Stimulated activated CD8-positive, alpha-beta memory T cell treated with anti-CD3 and anti-CD28 coated beads, Interleukin-4, amount 100 ng/mL, for 48 hours (primary cell): ENCODE measurements around the gene MICAL2.
A peak's percentile ranks its signal among the peaks of the same experiment; 100 is the strongest.
"Not testable (repeated sequence)": the region's sequence is repeated elsewhere in the genome, so short reads cannot be mapped to it uniquely, and the experiment has no call there.

Experiments used
- DNase-seq: peaks from one replicate; pipeline ENCODE4 v3.0.0-alpha.2; 2020

Gene MICAL2

GRCh38 chr11:12137005-12137690, 26.8 kb downstream of the MICAL2 start:
- DNase-seq = no peak

GRCh38 chr11:12137938-12138731, 27.7 kb downstream of the MICAL2 start:
- DNase-seq = no peak

GRCh38 chr11:12139144-12139881, 28.9 kb downstream of the MICAL2 start:
- DNase-seq = no peak

- DNase-seq = no peak
Measured at GRCh38 chr11:12140186-12140793, 29.9 kb downstream of the MICAL2 start.

- no peak for DNase-seq
Measured at GRCh38 chr11:12141283-12141682, 30.9 kb downstream of the MICAL2 start.

- no peak for DNase-seq
Measured at GRCh38 chr11:12142176-12142575, 31.8 kb downstream of the MICAL2 start.

- DNase-seq = no peak
Measured at GRCh38 chr11:12142909-12143308, 32.5 kb downstream of the MICAL2 start.

GRCh38 chr11:12143461-12144258, 33.3 kb downstream of the MICAL2 start:
- DNase-seq = no peak

GRCh38 chr11:12144330-12145174, 34.2 kb downstream of the MICAL2 start:
- no peak for DNase-seq

- DNase-seq = not testable (repeated sequence)
Measured at GRCh38 chr11:12146678-12147077, 36.3 kb downstream of the MICAL2 start.

- DNase-seq = no peak
Measured at GRCh38 chr11:12147827-12148226, 37.4 kb downstream of the MICAL2 start.

- peak; percentile 45 for DNase-seq
Measured at GRCh38 chr11:12148466-12148865, 38.1 kb downstream of the MICAL2 start.

GRCh38 chr11:12148882-12149281, 38.5 kb downstream of the MICAL2 start:
- DNase-seq = no peak

- DNase-seq = peak; percentile 74
Measured at GRCh38 chr11:12149672-12150225, 39.4 kb downstream of the MICAL2 start.

GRCh38 chr11:12150831-12151382, 40.5 kb downstream of the MICAL2 start:
- DNase-seq = peak; percentile 80

- DNase-seq = peak; percentile 28
Measured at GRCh38 chr11:12152321-12152720, 41.9 kb downstream of the MICAL2 start.

- DNase-seq = peak; percentile 20
Measured at GRCh38 chr11:12154871-12155668, 44.7 kb downstream of the MICAL2 start.

GRCh38 chr11:12155696-12156095, 45.3 kb downstream of the MICAL2 start:
- no peak for DNase-seq

- DNase-seq = peak; percentile 30
Measured at GRCh38 chr11:12156301-12157140, 46.1 kb downstream of the MICAL2 start.
